K562 (cell line): ENCODE results near the gene CTSG. TPM values are rescaled to one million over a fixed set of nuclear protein-coding genes. Genes with fewer than 3 reads are reported as not detected.
A peak's percentile ranks its signal among the peaks of the same experiment; 100 is the strongest.

Experiments
- ATAC-seq: fragments of 200-7000 bp; cut with Tn5 transposase; 3 replicates; pipeline ENCODE4 v1.9.1; 2020; ENCODE audit warnings: moderate library complexity
- BruUV-seq: library from RNA; stranded (reverse); fragments of 400-500 nt; replicated peaks from 2 replicates; lab custom pipeline; 2021; lab: Mats Ljungman, UMichigan
- CTCF ChIA-PET: fragments of 300-600 bp; formaldehyde crosslinking; extraction: SDS; loops from one replicate; lab custom pipeline; 2021; ENCODE audit warnings: low intra/inter-chr PET ratio; lab: Yijun Ruan, JAX
- POLR2A ChIA-PET: fragments of 300-600, 350-650 bp; sonication (Branson Sonifier 250); formaldehyde crosslinking; extraction: SDS; loops from one replicate; lab custom pipeline; 2021; ENCODE audit warnings: antibody characterized with exemption, inconsistent platforms; lab: Yijun Ruan, JAX
- DNase-seq, 4 experiments: peaks; one replicate each; pipeline versions ENCODE4 v3.0.0 to v3.0.0-alpha.2; 2011 to 2018; ENCODE audit warnings: low spot score in 3 of 4, mixed read lengths in 3 of 4; ENCODE audit errors: extremely low read depth in 1 of 4
- FAIRE-seq: peaks from 2 replicates; lab custom pipeline; 2011; peaks lifted over from hg19 to GRCh38; lab: Jason Lieb, UNC
- H2AFZ ChIP-seq: 2 replicates; pipeline ENCODE4 v1.6.0; 2011; ENCODE audit warnings: low read depth, low read length, control low read depth, inconsistent platforms
- H3K27ac ChIP-seq: fragments of 200-600 bp; 3 replicates; pipeline ENCODE4 v1.8.0; 2011; ENCODE audit warnings: low read depth, mild to moderate bottlenecking, control low read depth, inconsistent platforms, low read length, moderate library complexity, mixed read lengths; ENCODE audit errors: extremely low read depth
- H3K27me3 ChIP-seq, 2 experiments: fragments of 300-600 bp in 1 of 2; 2 replicates in 1 of 2; 3 replicates in 1 of 2; pipeline versions ENCODE4 v1.6.0 to v1.8.0; 2011; ENCODE audit warnings: inconsistent platforms in 2 of 2, low read length in 2 of 2, mild to moderate bottlenecking in 1 of 2, mixed read lengths in 1 of 2, moderate library complexity in 1 of 2; ENCODE audit not compliant: control insufficient read depth in 2 of 2, insufficient read depth in 2 of 2
- H3K36me3 ChIP-seq: fragments of 300-600 bp; 3 replicates; pipeline ENCODE4 v1.8.0; 2011; ENCODE audit warnings: mild to moderate bottlenecking, low read length, inconsistent platforms; ENCODE audit not compliant: control insufficient read depth, insufficient read depth
- H3K4me1 ChIP-seq, 2 experiments: fragments of 200-600 bp in 1 of 2; replicated peaks in 1 of 2; 2 replicates in 1 of 2; 3 replicates in 1 of 2; pipeline versions ENCODE4 v1.5.1 to v1.8.0; 2011; ENCODE audit warnings: inconsistent platforms in 2 of 2, low read length in 2 of 2, mild to moderate bottlenecking in 1 of 2, mixed read lengths in 1 of 2, moderate library complexity in 1 of 2; ENCODE audit not compliant: control insufficient read depth in 2 of 2, insufficient read depth in 2 of 2
- H3K4me2 ChIP-seq: 2 replicates; pipeline ENCODE4 v1.6.1; 2011; ENCODE audit warnings: low read length, control low read depth, inconsistent platforms, mixed read lengths; ENCODE audit not compliant: insufficient read depth
- H3K4me3 ChIP-seq: fragments of 200-600 bp; sonication (generic), shearing (Covaris generic); 2 replicates; pipeline ENCODE4 v1.5.1; 2016; ENCODE audit warnings: control low read depth, inconsistent platforms
- H3K79me2 ChIP-seq: fragments of 200-600 bp; 3 replicates; pipeline ENCODE4 v1.8.0; 2011; ENCODE audit warnings: low read length, inconsistent platforms; ENCODE audit not compliant: control insufficient read depth, insufficient read depth
- H3K9ac ChIP-seq, 2 experiments: 2 replicates each; pipeline versions ENCODE4 v1.6.0 to v1.6.1; 2011; ENCODE audit warnings: low read depth in 2 of 2, low read length in 2 of 2, control low read depth in 1 of 2, inconsistent platforms in 1 of 2, mild to moderate bottlenecking in 1 of 2, mixed read lengths in 1 of 2; ENCODE audit not compliant: insufficient read depth in 1 of 2
- H3K9me1 ChIP-seq: one replicate; pipeline ENCODE4 v1.6.0; 2011; ENCODE audit warnings: inconsistent platforms, mild to moderate bottlenecking, low read length, moderate library complexity; ENCODE audit not compliant: control insufficient read depth, insufficient read depth
- H3K9me3 ChIP-seq: replicated peaks from 2 replicates; pipeline ENCODE4 v1.5.1; 2011; ENCODE audit warnings: low read depth, low read length, inconsistent platforms; ENCODE audit not compliant: control insufficient read depth, insufficient read depth
- H4K20me1 ChIP-seq: replicated peaks from 2 replicates; pipeline ENCODE4 v1.6.1; 2011; ENCODE audit warnings: low read length, inconsistent platforms, mixed read lengths; ENCODE audit not compliant: control insufficient read depth, insufficient read depth
- CEBPG ChIP-seq, 3 experiments: fragments of 200-800 bp in 1 of 3; sonication (Bioruptor generic) in 1 of 3; sonication (generic) in 1 of 3; formaldehyde crosslinking in 1 of 3; IDR thresholded peaks in 2 of 3; conservative IDR thresholded peaks in 1 of 3; 2 replicates each; pipeline versions ENCODE4 v1.6.1 to v1.8.0; 2016 to 2022; ENCODE audit warnings: missing compliant biosample characterization in 2 of 3, missing genetic modification characterization in 2 of 3, mild to moderate bottlenecking in 1 of 3, missing genetic modification reagents in 1 of 3
- CREM ChIP-seq: IDR thresholded peaks from 2 replicates; pipeline ENCODE4 v1.6.1; 2014; ENCODE audit warnings: antibody characterized with exemption, low read depth
- CTCF ChIP-seq, 3 experiments: IDR thresholded peaks in 2 of 3; conservative IDR thresholded peaks in 1 of 3; 2 replicates each; pipeline ENCODE4 v1.5.1; 2011 to 2012; ENCODE audit warnings: low read length in 3 of 3, mild to moderate bottlenecking in 3 of 3, control low read depth in 2 of 3, improper control_type of control experiment in 1 of 3, inconsistent platforms in 1 of 3, low read depth in 1 of 3, mixed read lengths in 1 of 3, moderate library complexity in 1 of 3; ENCODE audit not compliant: insufficient read depth in 2 of 3
- E2F8 ChIP-seq: fragments of 450-650 bp; IDR thresholded peaks from 2 replicates; pipeline ENCODE4 v1.7.1; 2018; ENCODE audit warnings: mild to moderate bottlenecking, low read depth; ENCODE audit not compliant: partially characterized antibody
- EP400 ChIP-seq: fragments of 450-650 bp; IDR thresholded peaks from 2 replicates; pipeline ENCODE4 v1.6.1; 2017; ENCODE audit warnings: antibody characterized with exemption, mild to moderate bottlenecking, moderate library complexity
- GABPA ChIP-seq: fragments of 200-800 bp; sonication (Bioruptor generic); conservative IDR thresholded peaks from 2 replicates; pipeline ENCODE4 v1.6.1; 2016; ENCODE audit warnings: low read depth, missing genetic modification characterization, missing compliant biosample characterization
- ILK ChIP-seq: fragments of 450-650 bp; IDR thresholded peaks from 2 replicates; pipeline ENCODE4 v1.6.1; 2016; ENCODE audit warnings: missing genetic modification characterization, low read depth, mild to moderate bottlenecking, missing compliant biosample characterization, moderate library complexity, borderline replicate concordance
- NFE2 ChIP-seq: IDR thresholded peaks from 2 replicates; pipeline ENCODE4 v1.6.1; 2014; ENCODE audit warnings: antibody characterized with exemption, low read depth
- NR2C1 ChIP-seq, 2 experiments: fragments of 450-650 bp; IDR thresholded peaks; 2 replicates each; pipeline ENCODE4 v1.6.1; 2017; ENCODE audit warnings: mild to moderate bottlenecking in 2 of 2, antibody characterized with exemption in 1 of 2, inconsistent platforms in 1 of 2, missing compliant biosample characterization in 1 of 2, missing genetic modification characterization in 1 of 2
- SMAD1 ChIP-seq: fragments of 150-350 bp; IDR thresholded peaks from 2 replicates; pipeline ENCODE4 v1.6.1; 2014; ENCODE audit warnings: low read length, low read depth; ENCODE audit not compliant: partially characterized antibody
- TRIM24 ChIP-seq, 2 experiments: fragments of 450-650 bp; IDR thresholded peaks; 2 replicates each; pipeline ENCODE4 v1.6.1; 2016
- ZBTB34 ChIP-seq: fragments of 250-450 bp; sonication (Bioruptor Pico); IDR thresholded peaks from 2 replicates; pipeline ENCODE4 v1.8.0; 2021; ENCODE audit warnings: mild to moderate bottlenecking, moderate library complexity
- WGBS: fragments of 100-300 bp; shearing (Covaris generic); methylation state at CpG from one replicate; pipeline ENCODE4 v1.1.6; 2016; ENCODE audit warnings: low coverage, mixed read lengths; ENCODE audit not compliant: insufficient coverage; ENCODE audit errors: missing lambda C conversion rate; 5-methylcytosine and 5-hydroxymethylcytosine counted together
- in situ Hi-C: fragments of 300-500 bp; cut with MboI; formaldehyde crosslinking; loops from 4 replicates; pipeline ENCODE4 v1.15.0; 2018; ENCODE audit warnings: inconsistent platforms, mixed read lengths
- intact Hi-C: fragments of 100-400 bp; cut with micrococcal nuclease; formaldehyde crosslinking; loops from 2 replicates; pipeline ENCODE4 v1.14.2; 2022
- polyA plus RNA-seq, 8 experiments: library from polyadenylated mRNA; depleted of rRNA in 4 of 8; stranded (reverse) in 5 of 8; unstranded in 3 of 8; fragments of >200 nt; fragmentation: Nextera tagmentation in 2 of 8; fragmentation: Illumina TruSeq in 1 of 8; extraction: Ambion mirVana in 2 of 8; extraction: Trizol in 1 of 8; gene quantifications; 2 replicates each; pipeline versions ENCODE4 v1.2.1 to v1.2.3, GENCODE V29; 2011 to 2014; ENCODE audit warnings: inconsistent platforms in 1 of 8, missing spikeins in 1 of 8
- total RNA-seq, 7 experiments: library from RNA; depleted of rRNA in 6 of 7; stranded (reverse); fragments of >200 nt in 6 of 7; fragmentation: Illumina TruSeq in 2 of 7; extraction: Trizol in 2 of 7; gene quantifications; 2 replicates each; pipeline versions ENCODE4 v1.2.1 to v1.2.3, GENCODE V29; 2011 to 2021; ENCODE audit warnings: low replicate concordance in 1 of 7

Gene CTSG
- total and polyA plus RNA-seq, 9 of the 15 experiments (the other 6 are each of a cell fraction or from before 2014, with no cell fraction given) = not detected

GRCh38 chr14:24607635-24608514, 31.8 kb upstream of the CTSG start:
- Histone ChIP-seq H3K9ac (no peak overlapping the region), H3K27me3 (no peaks in the 10 kb centered on the region), H3K27ac (no peak overlapping the region), H4K20me1 (no peaks in the 10 kb centered on the region), H3K79me2 (no peaks in the 10 kb centered on the region), H3K4me1 (no peaks in the 10 kb centered on the region), H3K9me3 (no peaks in the 10 kb centered on the region), H3K4me3 (no peak overlapping the region), H3K4me2 (no peak overlapping the region), H2AFZ (no peak overlapping the region), H3K36me3 (no peaks in the 10 kb centered on the region), H3K9me1 (no peaks in the 10 kb centered on the region)
- FAIRE-seq (no peak), DNase-seq (no peak), ATAC-seq (peak; percentile 50)
- ChIA-PET POLR2A (interaction anchor here (0.7 kb wide), 2 partner anchors 19 to 68 kb away, joined by 3 to 4 read pairs; no protein-coding TSS in a partner anchor), CTCF (no interaction called here)
- in situ Hi-C loops (no loop called here), intact Hi-C loops (no loop called here)
- no TSS peak for BruUV-seq
- 13% methylated on average over 8 of the region's 8 CpGs for WGBS
- TF ChIP-seq TRIM24 (IDR thresholded peaks at IDR 0.05) = peak; percentile 63 to 65; a peak in 2 of 4 replicates
- TF ChIP-seq ZBTB34 (CRISPR knock-in tag) = no peak
- TF ChIP-seq EP400 = peak; percentile 46
- peak; percentile 93; the same call in 1 of the 2 replicates for TF ChIP-seq NR2C1 (IDR thresholded peaks at IDR 0.05)
- TF ChIP-seq NR2C1 (tag; IDR thresholded peaks at IDR 0.05) = peak; percentile 97
- no peak for TF ChIP-seq GABPA (tag)
- TF ChIP-seq NFE2 = no peak
- TF ChIP-seq E2F8 = no peak
- TF ChIP-seq CREM = no peak
- TF ChIP-seq CEBPG (CRISPR knock-in tag; IDR thresholded peaks at IDR 0.05) = no peak
- peak in 1 of 2 experiments; percentile 73; a peak in 2 of 4 replicates for TF ChIP-seq CEBPG (tag; conservative IDR thresholded peaks at IDR 0.05 in 1 of 2, IDR thresholded peaks at IDR 0.05 in 1 of 2)
- TF ChIP-seq CTCF (IDR thresholded peaks at IDR 0.05 in 2 of 3, conservative IDR thresholded peaks at IDR 0.05 in 1 of 3; ENCODE audit: insufficient read depth in 2 of 3, low read depth in 1 of 3, low read length in 3 of 3) = no peak
- TF ChIP-seq ILK = no peak
- TF ChIP-seq SMAD1 = no peak
